Stomach smooth muscle (tissue), 2 donors: ENCODE data around the gene KAZN.
"Not testable (repeated sequence)": the region's sequence is repeated elsewhere in the genome, so short reads cannot be mapped to it uniquely, and the experiment has no call there.

ENCODE experiments used
- H3K27ac ChIP-seq: one replicate; pipeline ENCODE4 v1.7.0; 2013; ENCODE audit warnings: mild to moderate bottlenecking, low read length, inconsistent platforms
- H3K27me3 ChIP-seq, 2 donors: one replicate each; pipeline ENCODE4 v1.7.0; 2013; ENCODE audit warnings: low read length in 2 of 2; ENCODE audit not compliant: insufficient read depth in 2 of 2, control insufficient read depth in 1 of 2
- H3K36me3 ChIP-seq, 2 donors: one replicate each; pipeline ENCODE4 v1.7.0; 2013; ENCODE audit warnings: low read length in 2 of 2; ENCODE audit not compliant: control insufficient read depth in 2 of 2, insufficient read depth in 2 of 2
- H3K4me1 ChIP-seq: one replicate; pipeline ENCODE4 v1.7.0; 2013; ENCODE audit warnings: low read length; ENCODE audit not compliant: control insufficient read depth, insufficient read depth
- H3K4me3 ChIP-seq, 2 donors: one replicate each; pipeline ENCODE4 v1.7.0; 2013; ENCODE audit warnings: low read length in 2 of 2
- H3K9ac ChIP-seq, 2 donors: one replicate each; pipeline ENCODE4 v1.7.0; 2013; ENCODE audit warnings: low read length in 2 of 2, mild to moderate bottlenecking in 1 of 2
- H3K9me3 ChIP-seq, 2 donors: one replicate each; pipeline ENCODE4 v1.7.0; 2013; ENCODE audit warnings: low read length in 2 of 2; ENCODE audit not compliant: control insufficient read depth in 2 of 2
- donor health status: healthy.
- donor health status: Pancreatic carcinoma.

Gene KAZN

DNA sequence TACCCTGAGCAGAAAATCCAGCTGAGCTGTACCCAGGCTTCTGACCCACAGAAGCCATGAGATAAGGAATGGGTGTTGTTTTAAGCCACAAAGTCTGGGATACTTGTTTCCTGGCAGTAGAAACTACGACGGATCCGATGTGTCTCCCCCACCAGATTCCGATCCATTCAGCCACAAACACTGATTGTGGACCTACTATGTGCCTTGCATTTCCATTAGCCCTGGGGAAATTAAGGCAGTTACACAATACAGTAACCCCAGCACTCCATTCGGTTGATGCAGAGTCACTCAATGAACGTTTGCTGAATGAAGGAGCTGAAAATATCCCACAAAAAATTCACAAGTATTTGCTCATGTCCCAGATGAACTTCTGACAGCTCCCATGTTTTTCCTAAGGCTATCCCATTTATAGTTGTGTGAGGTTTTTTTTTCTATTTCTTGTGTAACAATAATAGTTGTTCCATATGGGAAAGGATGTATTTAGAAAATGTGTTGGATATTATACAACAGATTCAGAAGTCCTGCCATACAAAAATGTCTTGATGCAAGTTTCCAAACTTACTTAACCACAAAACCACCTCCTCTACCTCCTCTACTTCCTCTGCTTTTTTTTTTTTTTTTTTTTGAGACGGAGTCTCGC is 29.6 kb upstream of the KAZN start:
- no peak overlapping the region for H3K9ac ChIP-seq
- H3K27ac ChIP-seq = no peak overlapping the region
- H3K36me3 ChIP-seq = no peaks in the 10 kb centered on the region
- peaks cover 0 to 4% of the 10 kb centered on the region in 2 donors for H3K9me3 ChIP-seq
- H3K27me3 ChIP-seq = no peaks in the 10 kb centered on the region
- no peaks in the 10 kb centered on the region for H3K4me1 ChIP-seq
- H3K4me3 ChIP-seq = no peak overlapping the region

DNA sequence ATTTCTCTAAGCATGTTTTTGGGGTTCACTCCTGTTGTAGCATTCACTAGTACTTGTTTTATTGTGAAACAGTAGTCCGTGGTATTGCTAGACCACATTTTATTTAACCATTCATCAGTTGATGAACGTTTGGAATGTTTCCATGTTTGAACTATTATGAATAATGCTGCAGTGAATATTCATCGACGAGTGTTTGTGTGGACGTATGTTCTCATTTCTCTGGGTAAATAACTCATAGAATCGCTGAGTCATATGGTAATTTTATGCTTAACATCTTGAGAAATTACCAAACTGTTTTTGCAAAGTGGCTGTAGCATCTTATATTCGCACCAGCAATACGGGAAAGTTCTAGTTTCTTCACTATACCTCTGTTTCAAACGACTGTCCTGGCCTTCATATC is 28.0 kb upstream of the KAZN start:
- Histone ChIP-seq H3K27me3 (no peaks in the 10 kb centered on the region), H3K27ac (no peak overlapping the region), H3K4me1 (no peaks in the 10 kb centered on the region), H3K4me3 (no peak overlapping the region), H3K9me3 (peaks cover 0 to 4% of the 10 kb centered on the region in 2 donors), H3K9ac (no peak overlapping the region), H3K36me3 (no peaks in the 10 kb centered on the region)

DNA sequence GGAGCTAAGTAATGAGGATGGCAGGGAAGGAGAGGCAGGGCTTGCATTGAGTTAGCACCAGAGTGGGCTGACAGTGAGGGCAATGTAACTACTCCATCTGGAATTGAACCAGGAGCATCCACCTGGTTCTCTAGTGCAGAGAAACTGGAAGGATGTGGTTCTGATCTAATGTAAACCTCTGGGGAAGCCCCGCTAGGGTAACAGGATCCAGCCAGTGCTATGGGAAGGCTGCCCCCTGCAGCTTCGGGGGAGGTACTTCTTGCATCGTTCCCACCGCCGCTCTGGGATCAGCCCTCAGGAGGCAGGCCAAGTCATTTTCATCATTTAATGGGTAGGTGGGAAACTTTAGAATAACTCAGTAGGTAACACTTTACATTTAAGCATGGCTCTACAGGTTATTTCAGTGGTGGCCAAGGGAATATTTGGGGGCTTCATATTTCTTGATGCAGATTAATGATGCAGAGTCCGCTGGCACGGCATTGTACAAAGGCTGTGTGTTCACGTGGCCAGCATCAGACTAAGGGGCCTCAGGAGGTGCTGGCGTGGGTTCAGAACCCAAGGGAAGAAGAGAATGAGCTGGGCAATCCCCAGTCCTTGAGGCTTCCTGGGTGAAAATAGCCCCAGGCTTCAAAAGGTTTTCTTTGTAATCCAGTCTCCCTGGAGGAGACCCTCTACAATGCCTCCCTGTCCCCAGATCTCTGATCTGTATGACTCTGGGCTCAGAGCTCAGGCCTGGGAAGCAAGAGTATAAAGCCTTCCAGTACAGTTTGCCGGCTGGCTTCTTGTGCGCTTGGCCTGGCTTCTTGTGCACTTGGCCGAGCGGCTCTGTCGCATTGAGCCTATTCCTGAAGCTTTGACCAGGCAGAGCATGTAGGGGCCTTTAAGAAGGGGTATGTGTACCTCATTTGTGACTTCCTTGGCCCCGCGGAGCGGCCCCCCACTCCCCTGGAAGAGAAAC is 26.4 kb upstream of the KAZN start:
- Histone ChIP-seq H3K36me3 (no peaks in the 10 kb centered on the region), H3K4me1 (no peaks in the 10 kb centered on the region), H3K27me3 (no peaks in the 10 kb centered on the region), H3K9ac (no peak overlapping the region), H3K27ac (no peak overlapping the region), H3K9me3 (peaks cover 0 to 4% of the 10 kb centered on the region in 2 donors), H3K4me3 (no peak overlapping the region)

DNA sequence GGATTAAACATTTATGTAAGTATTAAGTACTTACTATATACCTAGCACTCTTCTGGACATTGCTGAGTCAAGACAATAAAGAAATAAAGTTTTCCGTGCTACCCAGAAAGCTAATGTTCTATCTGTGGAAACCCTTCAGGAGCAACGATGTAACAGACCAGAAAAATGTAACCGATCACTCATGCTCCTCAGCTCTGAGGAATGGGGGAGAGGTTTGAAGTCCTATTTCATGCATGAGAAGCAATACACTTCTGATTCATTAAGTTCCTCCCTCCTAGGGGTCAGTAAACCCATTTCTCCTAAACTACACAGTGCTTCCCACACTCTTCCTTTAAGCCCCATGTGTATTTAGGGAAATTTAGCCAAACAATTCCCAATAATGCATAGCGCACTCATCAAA is 25.6 kb upstream of the KAZN start:
- Histone ChIP-seq H3K36me3 (no peaks in the 10 kb centered on the region), H3K4me1 (no peaks in the 10 kb centered on the region), H3K9me3 (no peaks in the 10 kb centered on the region), H3K27me3 (no peaks in the 10 kb centered on the region), H3K27ac (no peak overlapping the region), H3K4me3 (no peak overlapping the region), H3K9ac (no peak overlapping the region)

DNA sequence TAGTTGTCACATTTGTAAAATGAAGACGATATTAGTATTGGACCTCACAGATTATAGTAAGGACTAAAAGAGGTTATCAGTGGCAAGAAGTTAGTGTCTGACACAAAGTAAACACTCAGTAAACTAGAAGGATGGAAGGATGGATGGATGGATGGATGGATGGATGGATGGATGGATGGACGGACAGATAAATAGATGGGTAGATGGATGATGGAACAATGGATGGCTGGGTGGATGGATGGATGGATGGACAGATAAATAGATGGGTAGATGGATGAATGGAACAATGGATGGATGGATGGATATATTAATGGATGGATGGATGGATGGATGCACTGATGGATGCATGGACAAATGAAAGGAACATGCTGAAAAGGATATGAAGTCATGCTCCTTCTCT is 22.3 kb upstream of the KAZN start:
- Histone ChIP-seq H3K4me1 (no peaks in the 10 kb centered on the region), H3K27me3 (no peaks in the 10 kb centered on the region), H3K9ac (no peak overlapping the region), H3K9me3 (peaks cover under 1% of the 10 kb centered on the region in 2 donors), H3K36me3 (no peaks in the 10 kb centered on the region), H3K4me3 (no peak overlapping the region), H3K27ac (no peak overlapping the region)

DNA sequence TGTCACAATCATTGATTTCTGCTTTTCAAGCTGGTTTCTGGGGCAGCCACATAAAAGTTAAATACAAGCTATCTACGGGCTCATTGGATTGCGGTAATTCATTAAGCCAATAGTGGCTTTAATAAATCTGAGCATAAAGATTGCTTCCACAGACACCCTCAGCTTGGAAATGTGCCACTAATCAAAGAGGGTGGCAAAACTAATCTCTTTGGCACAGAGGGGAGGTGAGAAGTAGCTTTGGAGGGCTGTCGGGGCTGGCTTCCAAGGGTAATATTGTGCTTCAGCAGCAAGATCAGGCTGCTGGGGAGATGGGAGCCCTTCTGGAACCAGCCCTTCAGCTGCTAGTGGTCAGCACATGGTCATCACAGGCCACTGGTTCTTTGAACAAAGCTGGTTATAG is 21.2 kb upstream of the KAZN start:
- Histone ChIP-seq H3K27ac (no peak overlapping the region), H3K27me3 (no peaks in the 10 kb centered on the region), H3K9ac (no peak overlapping the region), H3K36me3 (no peaks in the 10 kb centered on the region), H3K4me3 (no peak overlapping the region), H3K4me1 (no peaks in the 10 kb centered on the region), H3K9me3 (peaks cover 4% of the 10 kb centered on the region in 2 donors)

DNA sequence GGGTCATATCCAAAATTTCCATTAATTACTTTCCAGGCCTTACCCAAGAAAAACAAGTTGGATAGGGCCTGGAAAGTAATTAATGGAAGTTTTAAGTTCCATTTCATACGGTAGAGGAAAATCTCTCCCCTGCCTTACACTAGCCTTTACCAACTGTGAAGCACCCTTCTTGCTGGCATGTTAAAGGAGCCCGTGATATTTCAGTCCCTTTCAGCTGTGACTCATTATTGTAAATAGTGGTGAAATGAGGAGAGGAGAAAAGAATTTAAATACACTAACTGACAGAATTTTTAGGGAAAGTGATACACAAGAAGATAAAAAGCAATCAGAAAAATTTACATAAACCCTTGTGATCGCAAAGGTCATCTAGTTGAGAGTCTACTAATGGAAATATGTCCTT is 20.3 kb upstream of the KAZN start:
- Histone ChIP-seq H3K27ac (no peak overlapping the region), H3K4me1 (no peaks in the 10 kb centered on the region), H3K9ac (no peak overlapping the region), H3K36me3 (no peaks in the 10 kb centered on the region), H3K4me3 (no peak overlapping the region), H3K9me3 (peaks cover 4% of the 10 kb centered on the region in 2 donors), H3K27me3 (peaks cover 0 to under 1% of the 10 kb centered on the region in 2 donors)

DNA sequence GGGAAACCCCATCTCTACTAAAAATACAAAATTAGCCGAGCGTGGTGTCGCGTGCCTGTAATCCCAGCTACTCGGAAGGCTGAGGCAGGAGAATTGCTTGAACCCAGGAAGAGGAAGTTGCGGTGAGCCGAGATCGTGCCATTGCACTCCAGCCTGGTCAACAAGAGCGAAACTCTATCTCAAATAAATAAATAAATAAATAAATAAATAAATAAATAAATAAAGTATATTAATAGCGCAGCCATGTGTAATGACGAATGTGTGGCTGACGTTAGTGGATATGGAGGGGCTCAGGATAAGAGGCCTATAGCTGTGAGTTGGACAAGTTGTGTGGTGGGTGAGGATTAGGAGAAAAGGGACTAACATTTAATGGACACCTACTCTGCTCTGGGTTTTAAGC is 18.2 kb upstream of the KAZN start:
- not testable (repeated sequence) for H3K9ac ChIP-seq, H3K27ac ChIP-seq, H3K4me3 ChIP-seq, H3K4me1 ChIP-seq, H3K9me3 ChIP-seq, H3K36me3 ChIP-seq, H3K27me3 ChIP-seq

DNA sequence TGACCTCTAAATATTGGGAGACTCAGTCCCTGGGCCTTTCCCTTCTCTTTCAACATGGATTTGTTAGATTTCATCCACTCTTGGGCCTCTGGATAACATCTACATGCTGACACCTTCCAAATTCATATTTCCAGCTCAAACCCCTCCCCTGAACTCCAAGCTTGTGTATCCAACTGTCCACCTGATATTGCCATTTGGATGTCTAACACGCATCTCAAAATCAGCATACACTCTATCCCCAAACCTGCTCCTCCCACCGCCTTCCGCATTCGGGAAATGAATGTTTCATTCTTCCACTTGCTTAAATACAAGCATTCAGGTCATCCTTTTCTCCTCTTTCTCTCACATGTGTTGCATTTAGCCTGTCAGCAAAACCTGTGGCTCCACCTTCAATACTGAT is 17.5 kb upstream of the KAZN start:
- Histone ChIP-seq H3K27ac (no peak overlapping the region), H3K36me3 (no peaks in the 10 kb centered on the region), H3K27me3 (peaks cover 0 to 9% of the 10 kb centered on the region in 2 donors), H3K9me3 (peaks cover 4% of the 10 kb centered on the region in 2 donors), H3K4me3 (no peak overlapping the region), H3K4me1 (no peaks in the 10 kb centered on the region), H3K9ac (no peak overlapping the region)

DNA sequence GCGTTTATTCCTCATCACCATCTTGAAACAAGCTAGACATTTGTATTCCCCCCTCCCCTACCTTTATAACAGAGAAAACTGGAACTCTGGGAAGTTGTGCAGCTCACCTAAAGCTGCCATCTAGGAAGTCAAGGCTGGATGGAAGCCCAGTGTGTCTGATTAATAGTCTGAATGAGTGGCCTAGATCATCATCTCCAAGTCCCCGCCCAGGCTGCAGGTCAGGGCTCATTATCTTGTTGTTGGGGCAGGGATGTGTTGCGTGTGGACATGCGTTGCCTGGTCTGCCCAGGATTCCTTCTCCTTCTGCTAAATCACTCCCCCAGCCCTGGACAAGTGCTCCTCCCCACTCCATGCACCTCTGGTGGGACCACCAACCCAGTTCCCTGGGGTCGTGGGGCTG is 14.7 kb upstream of the KAZN start:
- Histone ChIP-seq H3K9ac (no peak overlapping the region), H3K9me3 (peaks cover 4% of the 10 kb centered on the region in 2 donors), H3K27me3 (peaks cover 0 to 9% of the 10 kb centered on the region in 2 donors)

DNA sequence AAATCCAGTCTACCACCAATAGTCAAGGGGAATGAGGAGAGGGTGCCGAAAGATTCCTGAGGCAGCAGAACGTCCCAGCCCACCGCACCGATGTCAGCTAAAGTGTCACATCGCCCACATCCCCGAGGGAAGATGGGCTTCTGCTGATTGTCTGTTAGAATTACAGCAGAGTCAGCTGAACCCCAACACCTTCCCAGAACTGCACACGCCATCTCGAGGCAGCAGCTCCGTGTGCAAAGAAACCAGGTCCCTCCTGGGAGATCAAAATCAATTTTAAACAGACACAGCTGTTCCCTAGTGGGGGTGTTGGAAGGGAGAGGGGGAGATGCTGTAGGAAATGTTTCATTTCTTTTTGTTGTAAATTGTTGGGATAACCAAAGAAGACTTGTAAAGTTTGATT is 12.8 kb upstream of the KAZN start:
- Histone ChIP-seq H3K27ac (no peak overlapping the region), H3K4me3 (no peak overlapping the region), H3K4me1 (no peaks in the 10 kb centered on the region), H3K27me3 (peaks cover 0 to 9% of the 10 kb centered on the region in 2 donors), H3K9ac (no peak overlapping the region), H3K9me3 (peaks cover 4% of the 10 kb centered on the region in 2 donors), H3K36me3 (no peaks in the 10 kb centered on the region)

More for the DNA sequence above, 14.7 kb upstream of the KAZN start:
- no peak overlapping the region for H3K4me3 ChIP-seq
- no peaks in the 10 kb centered on the region for H3K36me3 ChIP-seq
- H3K4me1 ChIP-seq = no peaks in the 10 kb centered on the region
- H3K27ac ChIP-seq = no peak overlapping the region
